KBM-7 (cell line): ENCODE results near the gene COMMD2.
A peak's percentile ranks its signal among the peaks of the same experiment; 100 is the strongest.

ENCODE experiments used
- DNase-seq: peaks from one replicate; pipeline ENCODE4 v3.0.0-alpha.2; 2015
- in situ Hi-C: fragments of 300-500 bp; cut with MboI; formaldehyde crosslinking; loops from 2 replicates; pipeline ENCODE4 v1.14.3; 2020; ENCODE audit warnings: low sequenced_read_pairs, low pct_unique_long_range_greater_than_20kb, mixed read lengths

The COMMD2 gene

GRCh38 chr3:149752051-149752787, at the start of gene COMMD2:
COMMD2 (minus strand) TSS chr3:149752489; CDS start chr3:149752444, 45 bp downstream.
- DNase-seq: peak; percentile 85
- in situ Hi-C loops: no loop called here

- no peak for DNase-seq
- in situ Hi-C loops: no loop called here
Measured at GRCh38 chr3:149801639-149802038, 49.4 kb upstream of the COMMD2 start.

GRCh38 chr3:149801195-149801594, 48.9 kb upstream of the COMMD2 start:
- no peak for DNase-seq
- in situ Hi-C loops: no loop called here

GRCh38 chr3:149800693-149801092, 48.4 kb upstream of the COMMD2 start:
- DNase-seq: no peak
- in situ Hi-C loops: no loop called here

- DNase-seq: no peak
- in situ Hi-C loops: no loop called here
Measured at GRCh38 chr3:149796026-149796425, 43.7 kb upstream of the COMMD2 start.

GRCh38 chr3:149792452-149793270, 40.4 kb upstream of the COMMD2 start, which contains the start of gene ANKUB1:
ANKUB1 (minus strand) TSS chr3:149792554; CDS start chr3:149792366, 188 bp downstream.
- DNase-seq: no peak
- in situ Hi-C loops: no loop called here

GRCh38 chr3:149790698-149791097, 38.4 kb upstream of the COMMD2 start:
- DNase-seq: no peak
- in situ Hi-C loops: no loop called here

- in situ Hi-C loops: no loop called here
- DNase-seq: no peak
Measured at GRCh38 chr3:149790268-149790667, 38.0 kb upstream of the COMMD2 start.

- in situ Hi-C loops: no loop called here
- no peak for DNase-seq
Measured at GRCh38 chr3:149784064-149784704, 31.9 kb upstream of the COMMD2 start.

GRCh38 chr3:149783576-149783975, 31.3 kb upstream of the COMMD2 start:
- peak; percentile 84 for DNase-seq
- in situ Hi-C loops: no loop called here

- in situ Hi-C loops: no loop called here
- no peak for DNase-seq
Measured at GRCh38 chr3:149781741-149782140, 29.5 kb upstream of the COMMD2 start.

- DNase-seq: peak; percentile 77
- in situ Hi-C loops: no loop called here
Measured at GRCh38 chr3:149781211-149781610, 28.9 kb upstream of the COMMD2 start.

- no peak for DNase-seq
- in situ Hi-C loops: no loop called here
Measured at GRCh38 chr3:149777414-149778214, 25.3 kb upstream of the COMMD2 start.

- DNase-seq: no peak
- in situ Hi-C loops: no loop called here
Measured at GRCh38 chr3:149776170-149776569, 23.9 kb upstream of the COMMD2 start.

- in situ Hi-C loops: no loop called here
- DNase-seq: no peak
Measured at GRCh38 chr3:149772861-149773260, 20.6 kb upstream of the COMMD2 start.

- in situ Hi-C loops: no loop called here
- peak; percentile 61 for DNase-seq
Measured at GRCh38 chr3:149771652-149772271, 19.5 kb upstream of the COMMD2 start.

GRCh38 chr3:149770246-149770645, 18.0 kb upstream of the COMMD2 start:
- no peak for DNase-seq
- in situ Hi-C loops: no loop called here

GRCh38 chr3:149768704-149769103, 16.4 kb upstream of the COMMD2 start:
- DNase-seq: no peak
- in situ Hi-C loops: no loop called here

GRCh38 chr3:149767720-149768119, 15.4 kb upstream of the COMMD2 start:
- in situ Hi-C loops: no loop called here

More at GRCh38 chr3:149767720-149768119, 15.4 kb upstream of the COMMD2 start:
- DNase-seq: no peak
